A673 (cell line): ENCODE results near the gene MAP7.

Source experiments
- EZH2 ChIP-seq: fragments of 200-600 bp; sonication (generic); IDR thresholded peaks from 2 replicates; pipeline ENCODE4 v1.6.1; 2017; ENCODE audit warnings: borderline replicate concordance, low read depth, mild to moderate bottlenecking, mixed read lengths, antibody characterized with exemption, low read length; ENCODE audit not compliant: poor library complexity, severe bottlenecking
- TF ChIP-seq, protein P1 (sequence below): fragments of 300-800, 200-600 bp; sonication (generic); conservative IDR thresholded peaks from 2 replicates; pipeline ENCODE4 v1.5.1; 2017; ENCODE audit warnings: low read depth, mild to moderate bottlenecking, antibody characterized with exemption, low read length, moderate library complexity, mixed read lengths

DNA sequence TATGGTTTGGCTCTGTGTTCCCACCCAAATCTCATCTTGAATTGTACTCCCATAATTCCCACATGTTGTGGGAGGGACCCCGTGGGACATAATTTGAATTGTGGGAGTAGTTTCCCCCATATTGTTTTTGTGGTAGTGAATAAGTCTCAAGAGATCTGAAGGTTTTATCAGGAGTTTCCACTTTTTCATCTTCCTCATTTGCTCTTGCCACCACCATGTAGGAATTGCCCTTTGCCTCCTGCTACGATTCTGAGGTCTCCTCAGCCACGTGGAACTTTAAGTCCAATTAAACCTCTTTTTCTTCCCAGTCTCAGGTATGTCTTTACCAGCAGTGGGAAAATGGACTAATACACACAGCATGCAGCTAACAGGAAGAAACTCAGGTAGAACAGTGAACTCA is 151.8 kb downstream of the MAP7 start:
- TF ChIP-seq, protein P1, sequence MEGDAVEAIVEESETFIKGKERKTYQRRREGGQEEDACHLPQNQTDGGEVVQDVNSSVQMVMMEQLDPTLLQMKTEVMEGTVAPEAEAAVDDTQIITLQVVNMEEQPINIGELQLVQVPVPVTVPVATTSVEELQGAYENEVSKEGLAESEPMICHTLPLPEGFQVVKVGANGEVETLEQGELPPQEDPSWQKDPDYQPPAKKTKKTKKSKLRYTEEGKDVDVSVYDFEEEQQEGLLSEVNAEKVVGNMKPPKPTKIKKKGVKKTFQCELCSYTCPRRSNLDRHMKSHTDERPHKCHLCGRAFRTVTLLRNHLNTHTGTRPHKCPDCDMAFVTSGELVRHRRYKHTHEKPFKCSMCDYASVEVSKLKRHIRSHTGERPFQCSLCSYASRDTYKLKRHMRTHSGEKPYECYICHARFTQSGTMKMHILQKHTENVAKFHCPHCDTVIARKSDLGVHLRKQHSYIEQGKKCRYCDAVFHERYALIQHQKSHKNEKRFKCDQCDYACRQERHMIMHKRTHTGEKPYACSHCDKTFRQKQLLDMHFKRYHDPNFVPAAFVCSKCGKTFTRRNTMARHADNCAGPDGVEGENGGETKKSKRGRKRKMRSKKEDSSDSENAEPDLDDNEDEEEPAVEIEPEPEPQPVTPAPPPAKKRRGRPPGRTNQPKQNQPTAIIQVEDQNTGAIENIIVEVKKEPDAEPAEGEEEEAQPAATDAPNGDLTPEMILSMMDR = no peak
- no peak for TF ChIP-seq EZH2
